Stimulated activated memory B cell treated with anti-CD40 and anti-IgM and Interleukin-4, amounts not matched to agents 10 μg/mL and 1 μg/mL and 100 μg/mL, for 72 hours (primary cell): Measurements from ENCODE around the gene LNP1.
"Not testable (repeated sequence)": the region's sequence is repeated elsewhere in the genome, so short reads cannot be mapped to it uniquely, and the experiment has no call there.

Source experiments
- ATAC-seq: fragments of 150-1000 bp; cut with Tn5 transposase; 2 replicates; pipeline ENCODE4 v1.10.0; 2021
- H3K27ac Mint-ChIP-seq: one replicate; pipeline ENCODE4 v1.8.0; 2022; ENCODE audit warnings: mild to moderate bottlenecking, mixed read lengths
- H3K27me3 Mint-ChIP-seq: one replicate; pipeline ENCODE4 v1.8.0; 2022; ENCODE audit warnings: mixed read lengths
- H3K36me3 Mint-ChIP-seq: one replicate; pipeline ENCODE4 v1.8.0; 2022; ENCODE audit warnings: mixed read lengths
- H3K4me1 Mint-ChIP-seq: one replicate; pipeline ENCODE4 v1.8.0; 2022; ENCODE audit warnings: mixed read lengths
- H3K4me3 Mint-ChIP-seq: one replicate; pipeline ENCODE4 v1.8.0; 2022; ENCODE audit warnings: mild to moderate bottlenecking, moderate library complexity, mixed read lengths
- H3K9me3 Mint-ChIP-seq: one replicate; pipeline ENCODE4 v1.8.0; 2022; ENCODE audit warnings: mixed read lengths

The LNP1 gene, protein sequence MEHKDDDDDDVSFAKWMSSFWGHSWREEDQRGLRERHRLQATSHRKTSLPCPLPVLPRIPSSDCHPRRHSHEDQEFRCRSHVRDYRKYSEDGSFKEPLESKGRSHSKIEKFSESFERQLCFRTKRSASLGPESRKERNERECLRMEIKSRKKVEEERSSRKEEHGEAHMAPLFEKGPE

DNA sequence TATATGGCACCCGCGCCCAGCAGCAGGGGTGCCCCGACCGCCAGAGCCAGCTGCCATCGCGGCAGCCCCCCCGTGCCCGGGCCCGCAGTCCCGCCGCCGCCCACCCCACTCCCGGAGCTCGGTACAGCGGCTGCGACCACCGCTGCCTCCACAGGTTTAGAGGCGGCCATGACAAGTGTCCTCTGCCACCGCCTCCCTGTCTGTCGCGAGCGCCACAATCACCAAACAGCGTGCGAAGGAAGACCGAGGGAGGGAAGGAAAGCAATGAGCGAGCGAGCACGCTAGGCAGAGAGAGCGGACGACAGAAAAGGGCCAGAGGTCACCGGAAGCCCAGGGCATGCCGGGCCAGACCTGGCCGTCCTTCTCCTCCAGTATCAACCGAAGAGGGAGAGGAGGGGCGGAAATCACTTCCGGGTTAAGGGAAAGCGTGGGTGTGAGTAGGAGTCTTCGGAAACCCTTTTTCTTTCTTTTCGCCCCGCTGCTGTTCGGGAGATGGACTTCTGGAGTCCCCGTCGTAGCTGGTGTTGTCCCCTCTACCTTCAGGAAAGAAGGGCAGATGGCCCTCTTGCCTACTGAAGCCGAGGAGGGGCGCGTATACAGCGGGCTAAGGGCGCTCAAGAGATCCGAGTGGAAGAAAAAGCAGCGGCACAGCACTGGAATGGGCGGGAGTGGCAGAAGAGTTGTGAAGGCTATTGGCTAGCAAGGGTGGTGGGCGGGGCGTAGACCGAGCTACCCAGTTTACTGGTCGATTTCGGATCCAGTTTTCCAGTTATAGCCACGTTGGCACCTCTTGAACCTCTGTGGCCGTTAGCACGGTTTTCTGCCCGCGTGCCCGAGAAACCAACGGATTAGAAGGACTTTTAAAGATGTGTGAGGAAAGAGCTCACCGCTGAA lies at the start of gene LNP1, which contains the start of gene TOMM70:
Gene LNP1 (plus strand): TSS at position 760 of the 894 bp plus-strand sequence. CDS start 28,191 bp downstream, outside the sequence.
Gene TOMM70 (minus strand): TSS at position 310 of the 894 bp plus-strand sequence. CDS start 140 bp downstream, at position 170.
- Mint-ChIP-seq H3K36me3 (peaks cover 6% of the 10 kb centered on the region), H3K27ac (peak within 1 kb of the TSS; percentile 94), H3K4me3 (peak within 1 kb of the TSS; percentile 84), H3K4me1 (peaks cover 38% of the 10 kb centered on the region), H3K27me3 (no peaks in the 10 kb centered on the region), H3K9me3 (no peaks in the 10 kb centered on the region)
- peak; percentile 98 for ATAC-seq

DNA sequence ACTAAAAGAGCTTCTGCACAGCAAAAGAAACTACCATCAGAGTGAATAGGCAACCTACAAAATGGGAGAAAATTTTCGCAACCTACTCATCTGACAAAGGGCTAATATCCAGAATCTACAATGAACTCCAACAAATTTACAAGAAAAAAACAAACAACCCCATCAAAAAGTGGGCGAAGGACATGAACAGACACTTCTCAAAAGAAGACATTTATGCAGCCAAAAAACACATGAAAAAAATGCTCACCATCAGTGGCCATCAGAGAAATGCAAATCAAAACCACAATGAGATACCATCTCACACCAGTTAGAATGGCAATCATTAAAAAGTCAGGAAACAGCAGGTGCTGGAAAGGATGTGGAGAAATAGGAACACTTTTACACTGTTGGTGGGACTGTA lies 49.6 kb upstream of the LNP1 start:
- not testable (repeated sequence) for H3K9me3 Mint-ChIP-seq, H3K27me3 Mint-ChIP-seq, ATAC-seq, H3K4me1 Mint-ChIP-seq, H3K4me3 Mint-ChIP-seq, H3K27ac Mint-ChIP-seq
- peaks cover 68% of the 10 kb centered on the region for H3K36me3 Mint-ChIP-seq

DNA sequence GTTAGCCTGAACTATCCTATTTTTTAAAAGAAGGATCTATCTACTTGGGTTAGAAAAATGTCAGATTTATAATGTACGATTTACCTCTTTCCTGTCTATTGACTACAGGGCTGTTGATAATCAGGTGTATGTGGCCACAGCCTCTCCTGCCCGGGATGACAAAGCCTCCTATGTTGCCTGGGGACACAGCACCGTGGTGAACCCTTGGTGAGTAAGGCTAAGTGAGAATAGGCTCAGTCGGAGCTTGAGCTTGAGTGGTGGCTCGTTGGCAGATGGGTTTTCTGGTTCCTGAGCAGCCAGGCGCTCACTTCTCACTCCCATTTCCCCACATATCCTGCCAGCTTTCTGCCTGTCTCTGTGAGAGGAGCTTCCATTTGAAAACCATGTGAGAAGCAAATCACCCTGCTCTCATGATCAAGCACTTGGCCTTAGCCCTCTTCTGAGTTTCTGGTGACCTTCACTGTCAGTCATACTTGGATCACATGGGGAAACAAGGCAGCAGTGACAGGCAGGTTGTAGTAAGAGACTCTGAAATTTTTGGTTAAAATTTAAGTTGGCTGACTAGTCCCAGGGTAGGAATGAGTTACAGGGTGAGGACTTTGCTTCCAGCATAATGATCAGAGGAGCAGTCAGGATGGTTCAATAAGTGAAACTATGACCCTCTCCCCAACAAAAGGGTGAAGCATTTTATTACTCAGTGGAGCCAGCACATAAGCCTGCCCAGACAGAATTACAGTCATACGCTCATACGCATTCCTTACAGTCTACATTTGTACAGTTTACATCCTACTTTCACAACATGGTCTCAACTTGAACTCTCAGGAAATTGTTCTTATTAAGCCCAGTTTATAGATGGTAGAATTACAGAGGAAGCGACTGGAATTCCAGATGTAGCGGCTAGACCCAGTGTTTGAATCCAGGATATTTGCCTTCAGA lies 48.8 kb upstream of the LNP1 start:
- Mint-ChIP-seq H3K27me3 (no peaks in the 10 kb centered on the region), H3K27ac (no peak overlapping the region), H3K4me1 (no peaks in the 10 kb centered on the region), H3K9me3 (peaks cover 3% of the 10 kb centered on the region), H3K4me3 (no peak overlapping the region), H3K36me3 (peaks cover 62% of the 10 kb centered on the region)
- ATAC-seq = no peak

DNA sequence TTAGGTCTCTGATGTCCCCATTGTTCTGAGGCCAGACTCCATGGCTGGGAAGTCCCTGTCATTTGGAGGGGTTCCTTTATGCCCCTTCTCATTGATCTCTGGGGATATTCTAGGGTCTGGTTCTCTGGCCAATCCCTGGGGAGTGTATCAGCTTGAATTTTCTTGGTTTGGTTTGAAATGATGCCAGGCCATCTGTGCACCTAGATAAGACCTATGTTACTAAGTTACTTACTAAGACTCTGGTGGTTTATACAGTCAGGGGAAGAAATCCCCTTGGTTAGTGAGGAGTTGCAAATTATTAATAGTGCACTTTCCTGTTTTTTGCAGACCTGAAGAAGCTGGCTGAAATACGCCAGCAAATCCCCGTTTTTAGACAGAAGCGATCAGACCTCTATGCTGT lies 46.5 kb upstream of the LNP1 start:
- Mint-ChIP-seq H3K27ac (peak overlapping the region; percentile 13), H3K9me3 (peaks cover 3% of the 10 kb centered on the region), H3K27me3 (no peaks in the 10 kb centered on the region), H3K4me3 (no peak overlapping the region), H3K4me1 (no peaks in the 10 kb centered on the region), H3K36me3 (peaks cover 60% of the 10 kb centered on the region)
- no peak for ATAC-seq

DNA sequence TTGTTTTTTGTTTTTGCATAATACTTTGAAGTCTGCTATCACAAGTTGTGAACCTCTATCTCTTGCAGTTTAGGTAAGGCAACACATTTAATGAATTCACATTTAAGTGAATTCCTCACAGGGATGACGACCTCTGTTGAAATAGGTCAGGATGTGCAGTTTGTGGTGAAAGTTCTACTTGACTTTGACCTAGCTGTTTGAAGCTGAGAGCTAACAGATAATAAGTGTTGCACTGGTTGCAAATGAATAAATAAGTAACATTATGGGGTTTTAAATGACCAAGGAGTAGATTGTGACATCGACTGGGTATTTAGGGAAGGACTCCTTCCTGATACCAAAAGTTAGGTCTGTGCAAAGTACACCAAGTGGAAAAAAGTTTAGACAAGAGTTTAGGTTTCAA lies 42.9 kb upstream of the LNP1 start:
- no peak overlapping the region for H3K4me3 Mint-ChIP-seq
- no peak for ATAC-seq
- peaks cover 3% of the 10 kb centered on the region for H3K9me3 Mint-ChIP-seq
- no peaks in the 10 kb centered on the region for H3K27me3 Mint-ChIP-seq
- no peaks in the 10 kb centered on the region for H3K4me1 Mint-ChIP-seq
- peaks cover 63% of the 10 kb centered on the region for H3K36me3 Mint-ChIP-seq
- H3K27ac Mint-ChIP-seq = no peak overlapping the region

DNA sequence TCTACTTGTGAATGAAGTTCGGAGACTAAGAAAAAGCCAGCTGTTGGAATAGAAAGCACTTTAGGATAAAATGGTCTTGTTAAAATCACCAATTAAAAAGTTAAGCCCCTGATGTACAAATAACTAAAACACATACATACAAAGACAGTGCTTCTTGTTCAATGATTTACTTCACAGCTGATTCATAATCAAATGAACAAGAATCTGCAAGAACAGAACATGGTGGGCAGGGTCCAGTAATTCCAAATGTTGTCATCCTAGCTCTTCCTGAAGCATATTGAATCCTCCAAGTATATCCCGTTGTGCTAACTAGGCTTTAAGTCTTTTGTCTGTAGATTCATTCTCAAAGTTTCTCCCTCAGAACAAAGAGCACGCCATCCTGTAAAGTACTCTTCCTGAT lies 42.3 kb upstream of the LNP1 start:
- Mint-ChIP-seq H3K4me1 (no peaks in the 10 kb centered on the region), H3K36me3 (peaks cover 68% of the 10 kb centered on the region), H3K27me3 (no peaks in the 10 kb centered on the region), H3K27ac (no peak overlapping the region), H3K4me3 (no peak overlapping the region), H3K9me3 (peaks cover 3% of the 10 kb centered on the region)
- no peak for ATAC-seq

DNA sequence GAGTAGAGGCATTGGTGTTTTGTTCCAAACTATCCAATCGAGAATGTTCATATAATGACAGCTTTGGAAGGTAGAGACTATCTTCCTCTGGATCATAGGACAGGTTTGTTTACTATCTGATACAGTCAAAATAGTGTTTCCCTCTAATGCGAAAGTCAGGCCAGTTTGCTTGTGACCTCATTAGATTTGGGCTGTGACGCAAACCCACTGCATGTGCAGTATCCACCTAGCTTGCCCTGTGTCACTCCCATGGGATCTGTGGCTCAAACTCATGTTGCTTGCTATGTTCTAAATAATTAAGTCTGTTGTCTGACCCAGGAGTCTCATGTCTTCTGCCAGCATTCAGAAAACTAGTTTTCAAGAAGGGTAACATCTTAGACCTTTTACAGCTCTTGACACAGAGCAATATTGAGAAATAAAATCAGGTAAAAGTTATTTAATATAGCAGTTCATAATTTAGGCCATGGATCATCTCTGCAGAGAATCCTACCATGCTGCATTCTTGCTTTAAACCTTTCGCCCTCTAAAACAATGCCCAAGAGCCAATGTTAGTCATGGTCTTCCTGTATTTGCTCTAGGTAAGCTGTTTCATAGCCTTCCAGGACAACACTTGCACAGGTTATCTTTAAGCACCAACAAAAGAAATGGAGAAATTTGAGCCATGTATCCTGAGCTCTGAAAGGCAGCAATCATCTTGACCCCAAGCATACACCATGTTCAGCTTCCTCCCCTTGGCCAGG lies 40.4 kb upstream of the LNP1 start:
- Mint-ChIP-seq H3K9me3 (peaks cover 3% of the 10 kb centered on the region), H3K27ac (no peak overlapping the region), H3K36me3 (peaks cover 73% of the 10 kb centered on the region), H3K27me3 (no peaks in the 10 kb centered on the region), H3K4me3 (no peak overlapping the region), H3K4me1 (no peaks in the 10 kb centered on the region)
- ATAC-seq = no peak

DNA sequence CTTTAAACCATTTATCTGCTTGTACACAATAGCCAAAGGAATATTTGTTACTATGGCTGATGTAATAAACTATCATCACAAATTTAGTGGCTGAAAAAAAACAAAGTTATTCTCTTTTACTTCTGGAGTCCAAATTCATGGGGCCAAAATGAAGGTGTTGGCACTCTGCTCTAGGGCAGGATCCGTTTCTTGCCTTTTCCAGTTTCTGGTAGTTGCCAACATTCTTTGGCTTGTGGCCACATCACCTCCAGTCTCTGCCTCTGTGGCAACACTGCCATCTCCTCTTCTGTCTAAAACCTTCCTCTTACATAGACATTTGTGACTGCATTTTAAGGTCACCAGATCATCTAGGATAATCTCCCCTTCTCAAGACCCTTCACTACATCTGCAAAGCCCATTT lies 39.4 kb upstream of the LNP1 start:
- no peak for ATAC-seq
- Mint-ChIP-seq H3K36me3 (peaks cover 75% of the 10 kb centered on the region), H3K4me1 (no peaks in the 10 kb centered on the region), H3K27me3 (no peaks in the 10 kb centered on the region), H3K9me3 (peaks cover 3% of the 10 kb centered on the region), H3K27ac (no peak overlapping the region), H3K4me3 (no peak overlapping the region)

DNA sequence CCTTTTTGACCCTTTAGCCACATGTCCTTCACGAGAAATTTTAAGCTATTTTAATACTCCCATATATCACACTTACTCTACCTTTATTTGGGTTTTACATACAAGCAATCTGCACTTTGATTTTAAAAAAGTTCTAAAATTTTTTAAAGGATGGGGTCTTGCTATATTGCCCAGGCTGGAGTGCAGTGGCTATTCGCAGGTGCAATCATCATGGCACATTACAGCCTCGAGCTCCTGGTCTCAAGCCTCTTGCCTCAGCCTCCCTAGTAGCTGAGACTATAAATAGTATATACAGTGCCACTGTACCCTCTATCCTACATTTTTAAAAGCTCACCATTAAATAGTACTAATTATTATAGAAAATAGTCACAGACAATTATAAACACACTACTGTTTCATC lies 36.9 kb upstream of the LNP1 start:
- Mint-ChIP-seq H3K9me3 (peaks cover 3% of the 10 kb centered on the region), H3K4me1 (no peaks in the 10 kb centered on the region), H3K27ac (no peak overlapping the region), H3K4me3 (no peak overlapping the region), H3K36me3 (peaks cover 61% of the 10 kb centered on the region), H3K27me3 (no peaks in the 10 kb centered on the region)
- no peak for ATAC-seq

DNA sequence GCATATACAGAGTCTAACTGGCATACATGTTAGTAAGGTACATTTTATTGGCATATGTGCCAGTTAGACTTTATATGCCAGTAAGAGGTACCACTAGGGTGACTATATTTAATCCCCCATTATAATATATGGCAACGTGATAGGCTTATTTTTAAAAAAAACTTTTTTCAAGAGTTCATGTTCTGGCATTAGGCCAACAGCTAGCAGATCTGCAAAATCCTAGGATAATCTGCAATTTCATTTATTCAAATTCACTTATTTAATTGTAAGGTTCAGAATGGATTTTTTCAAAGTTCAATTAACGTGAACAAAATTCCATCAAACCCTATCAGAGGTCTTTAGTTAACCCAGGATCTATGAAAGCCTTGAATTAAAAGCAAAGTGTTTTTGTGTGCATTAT lies 34.9 kb upstream of the LNP1 start:
- Mint-ChIP-seq H3K27me3 (no peaks in the 10 kb centered on the region), H3K9me3 (peaks cover 3% of the 10 kb centered on the region), H3K36me3 (peaks cover 48% of the 10 kb centered on the region), H3K4me3 (no peak overlapping the region), H3K27ac (no peak overlapping the region), H3K4me1 (no peaks in the 10 kb centered on the region)
- ATAC-seq = no peak

DNA sequence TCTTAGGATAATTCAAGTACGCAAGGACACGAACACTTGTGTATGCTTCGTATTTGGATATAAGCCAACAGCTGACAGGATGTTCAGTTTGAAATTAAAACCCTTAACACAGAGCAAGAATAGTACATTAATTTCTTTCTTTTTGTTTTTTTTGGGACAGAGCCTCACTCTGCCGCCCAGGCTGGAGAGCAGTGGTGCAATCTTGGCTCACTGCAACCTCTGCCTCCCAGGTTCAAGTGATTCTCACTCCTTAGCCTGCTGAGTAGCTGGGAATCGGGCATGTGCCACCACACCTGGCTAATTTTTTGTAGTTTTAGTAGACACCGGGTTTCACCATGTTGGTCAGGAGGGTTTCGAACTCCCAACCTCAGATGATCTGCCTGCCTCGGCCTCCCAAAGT lies 32.9 kb upstream of the LNP1 start:
- ATAC-seq = no peak
- Mint-ChIP-seq H3K27ac (no peak overlapping the region), H3K27me3 (no peaks in the 10 kb centered on the region), H3K36me3 (peaks cover 40% of the 10 kb centered on the region), H3K4me3 (no peak overlapping the region), H3K4me1 (no peaks in the 10 kb centered on the region), H3K9me3 (no peaks in the 10 kb centered on the region)

DNA sequence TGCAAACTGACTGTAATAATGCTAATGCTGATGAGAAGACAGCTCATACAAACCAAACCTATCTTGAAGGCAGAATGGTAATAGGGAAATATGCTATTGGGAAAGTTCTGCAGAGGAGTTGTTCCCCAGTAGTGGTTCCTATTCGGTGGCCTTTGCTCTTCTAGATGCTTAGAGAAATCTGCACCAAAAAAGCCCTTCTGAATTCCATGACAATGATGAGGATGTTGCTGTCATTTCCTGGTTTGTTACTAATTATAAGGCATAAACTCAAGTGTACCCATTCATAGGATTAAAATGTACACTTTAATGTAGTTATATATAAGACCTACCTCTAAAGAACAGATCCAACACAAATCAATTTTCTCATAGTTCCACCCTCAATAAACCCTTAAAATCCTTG lies 30.6 kb upstream of the LNP1 start:
- Mint-ChIP-seq H3K4me1 (no peaks in the 10 kb centered on the region), H3K9me3 (no peaks in the 10 kb centered on the region), H3K36me3 (peaks cover 23% of the 10 kb centered on the region), H3K27ac (no peak overlapping the region), H3K4me3 (no peak overlapping the region), H3K27me3 (no peaks in the 10 kb centered on the region)
- no peak for ATAC-seq

DNA sequence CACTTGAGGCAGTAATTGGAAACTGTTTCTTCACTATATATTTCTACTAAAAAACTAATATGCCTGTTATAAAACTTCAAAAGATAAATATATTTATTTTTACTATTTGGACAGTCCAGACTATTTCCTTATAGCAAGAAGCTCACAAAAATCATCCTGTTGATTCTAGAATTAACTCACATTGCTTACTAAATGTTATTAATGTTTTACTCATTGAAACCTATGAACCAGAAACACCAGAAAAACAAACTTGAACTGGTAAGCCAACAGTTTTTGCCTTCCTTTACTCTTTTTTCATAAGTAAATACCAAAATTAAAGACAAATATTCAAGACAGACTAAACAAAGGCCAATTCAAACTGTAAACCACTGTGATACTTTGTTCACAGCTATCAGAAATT lies 26.8 kb upstream of the LNP1 start:
- no peak for ATAC-seq
- Mint-ChIP-seq H3K36me3 (peaks cover 42% of the 10 kb centered on the region), H3K27me3 (no peaks in the 10 kb centered on the region), H3K27ac (no peak overlapping the region), H3K4me1 (no peaks in the 10 kb centered on the region), H3K9me3 (no peaks in the 10 kb centered on the region), H3K4me3 (no peak overlapping the region)

DNA sequence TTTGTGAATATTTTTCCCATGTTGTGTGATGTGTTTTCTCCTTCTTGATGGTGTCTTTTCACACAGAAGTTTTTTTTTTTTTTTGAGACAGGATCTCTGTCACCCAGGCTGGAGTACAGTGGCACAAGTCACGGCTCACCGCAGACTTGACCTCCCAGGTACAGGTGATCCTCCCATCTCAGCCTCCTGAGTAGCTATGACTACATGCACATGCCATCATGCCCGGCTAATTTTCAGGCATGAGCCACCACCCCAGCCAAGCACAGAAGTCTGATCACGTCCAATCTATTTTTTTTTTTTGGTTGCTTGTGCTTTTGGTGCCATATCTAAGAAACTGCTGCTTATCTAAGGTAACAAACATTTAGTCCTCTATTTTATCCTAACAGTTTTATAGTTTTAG lies 25.0 kb upstream of the LNP1 start:
- Mint-ChIP-seq H3K9me3 (no peaks in the 10 kb centered on the region), H3K27ac (no peak overlapping the region), H3K4me3 (no peak overlapping the region), H3K4me1 (no peaks in the 10 kb centered on the region), H3K27me3 (no peaks in the 10 kb centered on the region), H3K36me3 (peaks cover 51% of the 10 kb centered on the region)
- no peak for ATAC-seq
